ENCODE data around the gene GSK3B. TPM values are rescaled to one million over a fixed set of nuclear protein-coding genes. Genes with fewer than 3 reads are reported as not detected.

Gene GSK3B
- total RNA-seq, 1 donor from 2014 or later = 88.6 TPM

DNA sequence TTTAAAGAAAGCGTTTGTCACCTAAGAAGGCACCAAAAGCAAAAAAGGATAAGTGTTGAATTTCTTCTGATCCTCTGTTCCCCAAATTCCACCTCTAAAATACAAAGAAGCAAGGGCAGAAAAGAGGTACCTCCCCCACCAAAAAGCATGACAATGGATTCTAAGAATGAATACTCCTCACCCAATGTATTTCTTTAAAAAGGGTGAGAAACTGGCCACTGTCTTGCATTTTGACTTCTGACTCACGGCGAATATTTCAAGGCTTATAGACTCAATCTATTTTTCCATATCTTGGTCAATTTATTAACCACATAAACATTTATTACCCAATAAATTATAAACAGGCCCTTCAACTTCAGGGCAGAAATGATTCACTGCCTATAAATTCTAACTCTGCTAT lies 181.2 kb downstream of the GSK3B start:
- DNase-seq (ENCODE audit: low spot score) = no peak
- H3K4me3 Mint-ChIP-seq = no peak overlapping the region

DNA sequence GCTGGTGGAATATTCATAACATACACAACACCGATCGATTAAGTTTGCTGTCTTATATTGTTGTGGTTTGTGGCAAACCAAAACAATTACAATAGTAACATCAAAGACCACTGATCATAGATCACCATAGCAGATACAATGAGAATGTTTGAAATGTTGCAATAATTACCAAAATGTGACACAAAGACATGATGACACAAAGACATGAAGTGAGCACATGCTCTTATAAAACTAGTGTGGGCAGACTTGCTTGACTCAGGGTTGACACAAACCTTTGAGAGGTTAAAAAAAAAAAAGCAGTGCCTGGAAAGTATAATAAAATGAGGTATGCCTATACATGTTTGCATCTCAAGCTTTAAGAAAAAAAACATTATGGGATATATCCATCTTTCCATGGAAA lies 182.0 kb downstream of the GSK3B start:
- Histone ChIP-seq H3K27ac (no peak overlapping the region), H3K4me2 (no peak overlapping the region), H4K20me1 (ENCODE audit: low read depth) (no peaks in the 10 kb centered on the region), H3K27me3 (no peaks in the 10 kb centered on the region), H2AFZ (replicated peaks) (no peak overlapping the region), H3K79me2 (ENCODE audit: low read depth) (no peaks in the 10 kb centered on the region), H3F3A (ENCODE audit: low read depth) (no peaks in the 10 kb centered on the region), H3K9ac (no peak overlapping the region), H3K36me3 (no peaks in the 10 kb centered on the region), H3K4me1 (peaks cover 17% of the 10 kb centered on the region), H3K9me3 (ENCODE audit: low read depth) (no peaks in the 10 kb centered on the region), H3K4me3 (no peak overlapping the region)
- Mint-ChIP-seq H3K36me3 (peaks cover 27% of the 10 kb centered on the region), H3K9me3 (no peaks in the 10 kb centered on the region), H3K27me3 (ENCODE audit: insufficient read depth, low read depth) (no peaks in the 10 kb centered on the region), H3K27ac (no peak overlapping the region), H3K4me3 (no peak overlapping the region), H3K4me1 (no peaks in the 10 kb centered on the region)
- DNase-seq (ENCODE audit: low spot score) = no peak
- TF ChIP-seq, protein P1, sequence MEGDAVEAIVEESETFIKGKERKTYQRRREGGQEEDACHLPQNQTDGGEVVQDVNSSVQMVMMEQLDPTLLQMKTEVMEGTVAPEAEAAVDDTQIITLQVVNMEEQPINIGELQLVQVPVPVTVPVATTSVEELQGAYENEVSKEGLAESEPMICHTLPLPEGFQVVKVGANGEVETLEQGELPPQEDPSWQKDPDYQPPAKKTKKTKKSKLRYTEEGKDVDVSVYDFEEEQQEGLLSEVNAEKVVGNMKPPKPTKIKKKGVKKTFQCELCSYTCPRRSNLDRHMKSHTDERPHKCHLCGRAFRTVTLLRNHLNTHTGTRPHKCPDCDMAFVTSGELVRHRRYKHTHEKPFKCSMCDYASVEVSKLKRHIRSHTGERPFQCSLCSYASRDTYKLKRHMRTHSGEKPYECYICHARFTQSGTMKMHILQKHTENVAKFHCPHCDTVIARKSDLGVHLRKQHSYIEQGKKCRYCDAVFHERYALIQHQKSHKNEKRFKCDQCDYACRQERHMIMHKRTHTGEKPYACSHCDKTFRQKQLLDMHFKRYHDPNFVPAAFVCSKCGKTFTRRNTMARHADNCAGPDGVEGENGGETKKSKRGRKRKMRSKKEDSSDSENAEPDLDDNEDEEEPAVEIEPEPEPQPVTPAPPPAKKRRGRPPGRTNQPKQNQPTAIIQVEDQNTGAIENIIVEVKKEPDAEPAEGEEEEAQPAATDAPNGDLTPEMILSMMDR (IDR thresholded peaks at IDR 0.05) = no peak
- TF ChIP-seq EZH2phosphoT487 (IDR thresholded peaks at IDR 0.05) (no peak), EZH2 (IDR thresholded peaks at IDR 0.05) (no peak)

More for the DNA sequence above, 181.2 kb downstream of the GSK3B start:
- Histone ChIP-seq H3K27me3 (no peaks in the 10 kb centered on the region), H3K27ac (no peak overlapping the region), H3K4me2 (no peak overlapping the region), H3F3A (ENCODE audit: low read depth) (no peaks in the 10 kb centered on the region), H2AFZ (replicated peaks) (no peak overlapping the region), H4K20me1 (ENCODE audit: low read depth) (no peaks in the 10 kb centered on the region), H3K9ac (no peak overlapping the region), H3K4me1 (peaks cover 17% of the 10 kb centered on the region), H3K4me3 (no peak overlapping the region), H3K36me3 (no peaks in the 10 kb centered on the region), H3K79me2 (ENCODE audit: low read depth) (no peaks in the 10 kb centered on the region), H3K9me3 (ENCODE audit: low read depth) (no peaks in the 10 kb centered on the region)
- no peak overlapping the region for H3K27ac Mint-ChIP-seq
- peaks cover 27% of the 10 kb centered on the region for H3K36me3 Mint-ChIP-seq
- no peak for TF ChIP-seq EZH2phosphoT487 (IDR thresholded peaks at IDR 0.05)
- H3K9me3 Mint-ChIP-seq = no peaks in the 10 kb centered on the region
- no peaks in the 10 kb centered on the region for H3K4me1 Mint-ChIP-seq
- no peaks in the 10 kb centered on the region for H3K27me3 Mint-ChIP-seq (ENCODE audit: insufficient read depth, low read depth)

DNA sequence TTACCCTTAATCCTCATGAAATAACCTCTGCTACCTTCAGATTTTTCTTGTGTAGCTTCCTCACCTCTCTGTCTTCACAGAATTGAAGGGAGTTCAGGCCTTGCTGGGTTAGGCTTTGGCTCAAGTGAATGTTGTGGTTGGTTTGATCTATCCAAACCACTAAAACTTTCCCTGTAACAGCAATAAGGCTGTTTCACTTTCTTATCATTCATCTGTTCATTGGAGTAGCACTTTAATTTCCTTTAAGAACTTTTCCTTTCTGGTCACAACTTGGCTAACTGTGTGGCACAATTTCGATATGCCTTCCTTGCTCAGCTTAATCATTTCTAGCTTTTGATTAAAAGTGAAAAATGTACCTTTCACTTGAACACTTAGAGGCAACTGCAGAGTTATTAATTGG lies 182.5 kb downstream of the GSK3B start:
- TF ChIP-seq, protein P1 (IDR thresholded peaks at IDR 0.05) = no peak
- TF ChIP-seq EZH2 (IDR thresholded peaks at IDR 0.05) (no peak), EZH2phosphoT487 (IDR thresholded peaks at IDR 0.05) (no peak)
- Histone ChIP-seq H4K20me1 (ENCODE audit: low read depth) (peaks cover under 1% of the 10 kb centered on the region), H2AFZ (replicated peaks) (no peak overlapping the region), H3K4me1 (peaks cover 17% of the 10 kb centered on the region), H3K36me3 (no peaks in the 10 kb centered on the region), H3K4me3 (no peak overlapping the region), H3K4me2 (no peak overlapping the region), H3K9me3 (ENCODE audit: low read depth) (no peaks in the 10 kb centered on the region), H3K27me3 (no peaks in the 10 kb centered on the region), H3F3A (ENCODE audit: low read depth) (no peaks in the 10 kb centered on the region), H3K9ac (no peak overlapping the region), H3K27ac (no peak overlapping the region), H3K79me2 (ENCODE audit: low read depth) (no peaks in the 10 kb centered on the region)
- H3K27ac Mint-ChIP-seq = no peak overlapping the region
- peaks cover 27% of the 10 kb centered on the region for H3K36me3 Mint-ChIP-seq
- no peaks in the 10 kb centered on the region for H3K4me1 Mint-ChIP-seq
- H3K4me3 Mint-ChIP-seq = no peak overlapping the region
- H3K9me3 Mint-ChIP-seq = no peaks in the 10 kb centered on the region
- no peak for DNase-seq (ENCODE audit: low spot score)
- H3K27me3 Mint-ChIP-seq (ENCODE audit: insufficient read depth, low read depth) = no peaks in the 10 kb centered on the region

DNA sequence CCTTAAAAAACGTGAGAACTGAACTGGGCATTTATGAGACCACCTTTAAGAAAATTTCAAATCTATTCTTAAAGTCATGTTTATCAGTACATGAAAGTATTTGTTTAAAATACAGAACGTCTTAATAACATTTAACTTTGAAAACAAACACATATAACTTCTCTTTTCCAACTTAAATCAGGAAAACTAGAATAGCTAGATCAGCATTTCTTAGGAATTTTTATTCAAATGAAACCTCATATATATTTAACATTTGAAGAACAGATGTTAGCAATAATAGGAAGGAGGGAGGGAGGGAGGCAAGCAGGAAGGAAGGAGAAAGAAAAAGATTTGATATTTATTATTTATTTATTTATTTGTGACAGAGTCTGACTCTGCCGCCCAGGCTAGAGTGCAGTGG lies 192.2 kb downstream of the GSK3B start:
- H3K4me2 ChIP-seq = no peak overlapping the region
- Mint-ChIP-seq H3K36me3 (peaks cover 12% of the 10 kb centered on the region), H3K27me3 (ENCODE audit: insufficient read depth, low read depth) (no peaks in the 10 kb centered on the region), H3K27ac (no peak overlapping the region), H3K4me3 (no peak overlapping the region), H3K9me3 (no peaks in the 10 kb centered on the region), H3K4me1 (no peaks in the 10 kb centered on the region)
- no peak for DNase-seq (ENCODE audit: low spot score)
- no peaks in the 10 kb centered on the region for H3K4me1 ChIP-seq
- H2AFZ ChIP-seq (replicated peaks) = no peak overlapping the region
- H3K79me2 ChIP-seq (ENCODE audit: low read depth) = no peaks in the 10 kb centered on the region
- peaks cover 3% of the 10 kb centered on the region for H4K20me1 ChIP-seq (ENCODE audit: low read depth)
- H3F3A ChIP-seq (ENCODE audit: low read depth) = no peaks in the 10 kb centered on the region
- no peak overlapping the region for H3K9ac ChIP-seq
- H3K27me3 ChIP-seq = no peaks in the 10 kb centered on the region
- TF ChIP-seq EZH2phosphoT487 (IDR thresholded peaks at IDR 0.05) (no peak), EZH2 (IDR thresholded peaks at IDR 0.05) (no peak)
- TF ChIP-seq, protein P1 (IDR thresholded peaks at IDR 0.05) = no peak
- H3K9me3 ChIP-seq (ENCODE audit: low read depth) = no peaks in the 10 kb centered on the region
- H3K36me3 ChIP-seq = peaks cover 12% of the 10 kb centered on the region
- no peak overlapping the region for H3K27ac ChIP-seq
- H3K4me3 ChIP-seq = no peak overlapping the region

Data from neural progenitor cell (in vitro differentiated cells).